DND-41 (cell line): ENCODE results near the gene OR10AD1.
"Not testable (repeated sequence)": the region's sequence is repeated elsewhere in the genome, so short reads cannot be mapped to it uniquely, and the experiment has no call there.

ENCODE experiments used
- ATAC-seq: fragments of 200-7000 bp; cut with Tn5 transposase; 3 replicates; pipeline ENCODE4 v1.9.1; 2021; ENCODE audit warnings: low read depth; ENCODE audit not compliant: insufficient read depth
- DNase-seq: peaks from one replicate; pipeline ENCODE4 v3.0.0-alpha.2; 2020
- H2AFZ ChIP-seq: 2 replicates; pipeline ENCODE4 v1.6.0; 2012; ENCODE audit warnings: low read depth, low read length
- H3K27ac ChIP-seq: 2 replicates; pipeline ENCODE4 v1.5.1; 2012; ENCODE audit warnings: low read length, inconsistent platforms
- H3K27me3 ChIP-seq: fragments of 200-600 bp; sonication (generic); 2 replicates; pipeline ENCODE4 v1.6.0; 2012; ENCODE audit warnings: low read length, mild to moderate bottlenecking, inconsistent platforms; ENCODE audit not compliant: insufficient read depth, poor library complexity
- H3K36me3 ChIP-seq: 2 replicates; pipeline ENCODE4 v1.5.1; 2012; ENCODE audit warnings: low read length, inconsistent platforms; ENCODE audit not compliant: insufficient read depth
- H3K4me1 ChIP-seq: 2 replicates; pipeline ENCODE4 v1.5.1; 2012; ENCODE audit warnings: mild to moderate bottlenecking, low read length; ENCODE audit not compliant: insufficient read depth
- H3K4me2 ChIP-seq: 2 replicates; pipeline ENCODE4 v1.6.0; 2012; ENCODE audit warnings: mild to moderate bottlenecking, moderate library complexity, low read length, inconsistent platforms; ENCODE audit not compliant: insufficient read depth
- H3K4me3 ChIP-seq, 2 experiments: fragments of 200-600 bp in 1 of 2; shearing (Covaris generic) in 1 of 2; 2 replicates each; pipeline ENCODE4 v1.5.1; 2012 to 2016; ENCODE audit warnings: inconsistent platforms in 2 of 2, low read length in 2 of 2, mild to moderate bottlenecking in 2 of 2, low read depth in 1 of 2, moderate library complexity in 1 of 2
- H3K79me2 ChIP-seq: 2 replicates; pipeline ENCODE4 v1.6.0; 2012; ENCODE audit warnings: low read length, inconsistent platforms; ENCODE audit not compliant: insufficient read depth
- H3K9ac ChIP-seq: 2 replicates; pipeline ENCODE4 v1.6.0; 2012; ENCODE audit warnings: low read depth, mild to moderate bottlenecking, inconsistent platforms, low read length, moderate library complexity
- H3K9me3 ChIP-seq: 2 replicates; pipeline ENCODE4 v1.5.1; 2012; ENCODE audit warnings: low read length, moderate library complexity, mild to moderate bottlenecking, inconsistent platforms; ENCODE audit not compliant: insufficient read depth, severe bottlenecking
- H4K20me1 ChIP-seq: 2 replicates; pipeline ENCODE4 v1.6.0; 2012; ENCODE audit warnings: low read length; ENCODE audit not compliant: insufficient read depth
- EZH2 ChIP-seq: IDR thresholded peaks from 3 replicates; pipeline ENCODE4 v1.6.1; 2012; ENCODE audit warnings: borderline replicate concordance, low read depth, mild to moderate bottlenecking, moderate library complexity, low read length, inconsistent platforms; ENCODE audit not compliant: severe bottlenecking
- TF ChIP-seq, protein P1 (sequence below): IDR thresholded peaks from 2 replicates; pipeline ENCODE4 v1.5.1; 2012; ENCODE audit warnings: borderline replicate concordance, low read length, moderate library complexity, mild to moderate bottlenecking; ENCODE audit not compliant: poor library complexity, severe bottlenecking; ENCODE audit errors: extremely low read depth

Gene OR10AD1

GRCh38 chr12:48220701-48221100 is 17.6 kb upstream of the OR10AD1 start:
- Histone ChIP-seq H3K4me3 (no peak overlapping the region), H3K4me2 (no peak overlapping the region), H2AFZ (no peak overlapping the region), H3K9ac (no peak overlapping the region), H4K20me1 (no peaks in the 10 kb centered on the region), H3K27ac (no peak overlapping the region), H3K27me3 (peaks cover 9% of the 10 kb centered on the region), H3K79me2 (no peaks in the 10 kb centered on the region), H3K9me3 (no peaks in the 10 kb centered on the region), H3K36me3 (no peaks in the 10 kb centered on the region), H3K4me1 (no peaks in the 10 kb centered on the region)
- TF ChIP-seq EZH2 = no peak
- TF ChIP-seq, protein P1, sequence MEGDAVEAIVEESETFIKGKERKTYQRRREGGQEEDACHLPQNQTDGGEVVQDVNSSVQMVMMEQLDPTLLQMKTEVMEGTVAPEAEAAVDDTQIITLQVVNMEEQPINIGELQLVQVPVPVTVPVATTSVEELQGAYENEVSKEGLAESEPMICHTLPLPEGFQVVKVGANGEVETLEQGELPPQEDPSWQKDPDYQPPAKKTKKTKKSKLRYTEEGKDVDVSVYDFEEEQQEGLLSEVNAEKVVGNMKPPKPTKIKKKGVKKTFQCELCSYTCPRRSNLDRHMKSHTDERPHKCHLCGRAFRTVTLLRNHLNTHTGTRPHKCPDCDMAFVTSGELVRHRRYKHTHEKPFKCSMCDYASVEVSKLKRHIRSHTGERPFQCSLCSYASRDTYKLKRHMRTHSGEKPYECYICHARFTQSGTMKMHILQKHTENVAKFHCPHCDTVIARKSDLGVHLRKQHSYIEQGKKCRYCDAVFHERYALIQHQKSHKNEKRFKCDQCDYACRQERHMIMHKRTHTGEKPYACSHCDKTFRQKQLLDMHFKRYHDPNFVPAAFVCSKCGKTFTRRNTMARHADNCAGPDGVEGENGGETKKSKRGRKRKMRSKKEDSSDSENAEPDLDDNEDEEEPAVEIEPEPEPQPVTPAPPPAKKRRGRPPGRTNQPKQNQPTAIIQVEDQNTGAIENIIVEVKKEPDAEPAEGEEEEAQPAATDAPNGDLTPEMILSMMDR = no peak
- no peak for DNase-seq
- ATAC-seq = no peak

GRCh38 chr12:48219631-48220030 is 16.5 kb upstream of the OR10AD1 start:
- H4K20me1 ChIP-seq = no peaks in the 10 kb centered on the region
- H3K27me3 ChIP-seq = peaks cover 9% of the 10 kb centered on the region
- H3K79me2 ChIP-seq = no peaks in the 10 kb centered on the region
- DNase-seq (no peak), ATAC-seq (no peak)
- TF ChIP-seq EZH2 = no peak
- TF ChIP-seq, protein P1 = no peak
- H3K36me3 ChIP-seq = no peaks in the 10 kb centered on the region
- no peak overlapping the region for H3K27ac ChIP-seq
- H3K4me2 ChIP-seq = no peak overlapping the region
- H2AFZ ChIP-seq = no peak overlapping the region
- H3K9ac ChIP-seq = no peak overlapping the region
- no peak overlapping the region for H3K4me3 ChIP-seq
- H3K9me3 ChIP-seq = no peaks in the 10 kb centered on the region
- H3K4me1 ChIP-seq = no peaks in the 10 kb centered on the region

DNA sequence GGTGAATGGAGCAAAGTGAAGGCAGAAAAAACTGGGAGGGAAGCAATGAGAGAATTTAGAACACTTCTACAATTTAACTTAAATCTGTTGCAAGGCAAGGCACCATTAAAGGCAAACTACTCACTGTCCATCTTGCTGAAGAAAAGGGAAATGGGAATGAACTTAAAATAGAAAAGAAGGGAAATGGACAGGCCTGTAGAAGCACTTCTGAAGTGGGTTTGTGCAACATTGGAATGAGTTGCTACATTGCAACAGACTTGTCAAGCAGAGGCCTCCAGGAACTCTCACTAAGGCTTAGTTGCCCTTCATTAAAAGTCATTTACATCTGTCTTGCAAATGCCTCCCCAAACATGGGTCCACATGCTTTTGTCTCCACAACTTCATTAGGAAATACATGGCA is 13.7 kb upstream of the OR10AD1 start:
- no peak overlapping the region for H3K4me2 ChIP-seq
- H3K4me3 ChIP-seq = no peak overlapping the region
- no peaks in the 10 kb centered on the region for H4K20me1 ChIP-seq
- H2AFZ ChIP-seq = no peak overlapping the region
- no peaks in the 10 kb centered on the region for H3K79me2 ChIP-seq
- DNase-seq (no peak), ATAC-seq (no peak)
- H3K27me3 ChIP-seq = peaks cover 27% of the 10 kb centered on the region
- no peaks in the 10 kb centered on the region for H3K36me3 ChIP-seq
- no peaks in the 10 kb centered on the region for H3K4me1 ChIP-seq
- no peak for TF ChIP-seq EZH2
- TF ChIP-seq, protein P1 = no peak
- H3K9ac ChIP-seq = no peak overlapping the region
- no peaks in the 10 kb centered on the region for H3K9me3 ChIP-seq
- no peak overlapping the region for H3K27ac ChIP-seq

DNA sequence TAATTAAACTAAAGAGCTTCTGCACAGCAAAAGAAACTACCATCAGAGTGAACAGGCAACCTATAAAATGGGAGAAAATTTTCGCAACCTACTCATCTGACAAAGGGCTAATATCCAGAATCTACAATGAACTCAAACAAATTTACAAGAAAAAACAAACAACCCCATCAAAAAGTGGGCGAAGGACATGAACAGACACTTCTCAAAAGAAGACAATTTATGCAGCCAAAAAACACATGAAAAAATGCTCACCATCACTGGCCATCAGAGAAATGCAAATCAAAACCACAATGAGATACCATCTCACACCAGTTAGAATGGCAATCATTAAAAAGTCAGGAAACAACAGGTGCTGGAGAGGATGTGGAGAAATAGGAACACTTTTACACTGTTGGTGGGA is 6.4 kb upstream of the OR10AD1 start:
- ATAC-seq, H3K4me2 ChIP-seq, H3K27ac ChIP-seq, H3K9me3 ChIP-seq, H3K79me2 ChIP-seq, H3K4me3 ChIP-seq, H3K36me3 ChIP-seq, H2AFZ ChIP-seq, H3K9ac ChIP-seq, H4K20me1 ChIP-seq, DNase-seq, H3K4me1 ChIP-seq: not testable (repeated sequence)
- peaks cover 20% of the 10 kb centered on the region for H3K27me3 ChIP-seq
